ENCODE results near the gene VWA2.

DNA sequence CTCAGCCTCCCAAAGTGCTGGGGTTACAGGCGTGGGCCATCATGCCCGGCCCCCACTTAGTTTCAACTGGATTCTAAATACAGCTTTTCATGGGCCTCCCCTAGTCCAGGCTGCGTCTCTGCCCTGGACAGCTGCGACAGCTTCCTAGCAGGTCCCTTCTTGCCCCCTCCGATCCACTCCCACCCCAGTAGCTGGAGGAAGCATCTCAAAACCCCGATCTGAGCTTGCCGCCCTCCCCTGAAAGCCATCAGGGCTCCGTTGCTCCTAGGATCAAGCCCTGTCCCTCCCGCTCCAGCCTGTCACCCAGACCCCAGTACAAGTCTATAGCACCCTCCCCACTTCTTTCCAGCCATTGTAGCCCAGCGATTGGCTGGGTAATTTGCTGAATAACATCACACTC, 64.5 kb downstream of the VWA2 start:
- no peak for TF ChIP-seq FOSL1 (IDR thresholded peaks at IDR 0.05; ENCODE audit: low read depth)
- no peak for TF ChIP-seq TCF7L2 (IDR thresholded peaks at IDR 0.05; ENCODE audit: borderline replicate concordance, extremely low read depth, insufficient read depth, insufficient read length)
- TF ChIP-seq POLR2AphosphoS5 (IDR thresholded peaks at IDR 0.05; ENCODE audit: low read depth, low read length): no peak
- no peak for TF ChIP-seq SP1 (IDR thresholded peaks at IDR 0.05; ENCODE audit: low read depth)
- TF ChIP-seq, protein P1, sequence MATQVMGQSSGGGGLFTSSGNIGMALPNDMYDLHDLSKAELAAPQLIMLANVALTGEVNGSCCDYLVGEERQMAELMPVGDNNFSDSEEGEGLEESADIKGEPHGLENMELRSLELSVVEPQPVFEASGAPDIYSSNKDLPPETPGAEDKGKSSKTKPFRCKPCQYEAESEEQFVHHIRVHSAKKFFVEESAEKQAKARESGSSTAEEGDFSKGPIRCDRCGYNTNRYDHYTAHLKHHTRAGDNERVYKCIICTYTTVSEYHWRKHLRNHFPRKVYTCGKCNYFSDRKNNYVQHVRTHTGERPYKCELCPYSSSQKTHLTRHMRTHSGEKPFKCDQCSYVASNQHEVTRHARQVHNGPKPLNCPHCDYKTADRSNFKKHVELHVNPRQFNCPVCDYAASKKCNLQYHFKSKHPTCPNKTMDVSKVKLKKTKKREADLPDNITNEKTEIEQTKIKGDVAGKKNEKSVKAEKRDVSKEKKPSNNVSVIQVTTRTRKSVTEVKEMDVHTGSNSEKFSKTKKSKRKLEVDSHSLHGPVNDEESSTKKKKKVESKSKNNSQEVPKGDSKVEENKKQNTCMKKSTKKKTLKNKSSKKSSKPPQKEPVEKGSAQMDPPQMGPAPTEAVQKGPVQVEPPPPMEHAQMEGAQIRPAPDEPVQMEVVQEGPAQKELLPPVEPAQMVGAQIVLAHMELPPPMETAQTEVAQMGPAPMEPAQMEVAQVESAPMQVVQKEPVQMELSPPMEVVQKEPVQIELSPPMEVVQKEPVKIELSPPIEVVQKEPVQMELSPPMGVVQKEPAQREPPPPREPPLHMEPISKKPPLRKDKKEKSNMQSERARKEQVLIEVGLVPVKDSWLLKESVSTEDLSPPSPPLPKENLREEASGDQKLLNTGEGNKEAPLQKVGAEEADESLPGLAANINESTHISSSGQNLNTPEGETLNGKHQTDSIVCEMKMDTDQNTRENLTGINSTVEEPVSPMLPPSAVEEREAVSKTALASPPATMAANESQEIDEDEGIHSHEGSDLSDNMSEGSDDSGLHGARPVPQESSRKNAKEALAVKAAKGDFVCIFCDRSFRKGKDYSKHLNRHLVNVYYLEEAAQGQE (IDR thresholded peaks at IDR 0.05; ENCODE audit: low read depth): no peak
- TF ChIP-seq, protein P2, sequence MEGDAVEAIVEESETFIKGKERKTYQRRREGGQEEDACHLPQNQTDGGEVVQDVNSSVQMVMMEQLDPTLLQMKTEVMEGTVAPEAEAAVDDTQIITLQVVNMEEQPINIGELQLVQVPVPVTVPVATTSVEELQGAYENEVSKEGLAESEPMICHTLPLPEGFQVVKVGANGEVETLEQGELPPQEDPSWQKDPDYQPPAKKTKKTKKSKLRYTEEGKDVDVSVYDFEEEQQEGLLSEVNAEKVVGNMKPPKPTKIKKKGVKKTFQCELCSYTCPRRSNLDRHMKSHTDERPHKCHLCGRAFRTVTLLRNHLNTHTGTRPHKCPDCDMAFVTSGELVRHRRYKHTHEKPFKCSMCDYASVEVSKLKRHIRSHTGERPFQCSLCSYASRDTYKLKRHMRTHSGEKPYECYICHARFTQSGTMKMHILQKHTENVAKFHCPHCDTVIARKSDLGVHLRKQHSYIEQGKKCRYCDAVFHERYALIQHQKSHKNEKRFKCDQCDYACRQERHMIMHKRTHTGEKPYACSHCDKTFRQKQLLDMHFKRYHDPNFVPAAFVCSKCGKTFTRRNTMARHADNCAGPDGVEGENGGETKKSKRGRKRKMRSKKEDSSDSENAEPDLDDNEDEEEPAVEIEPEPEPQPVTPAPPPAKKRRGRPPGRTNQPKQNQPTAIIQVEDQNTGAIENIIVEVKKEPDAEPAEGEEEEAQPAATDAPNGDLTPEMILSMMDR (IDR thresholded peaks at IDR 0.05 in 2 of 3, conservative IDR thresholded peaks at IDR 0.05 in 1 of 3; ENCODE audit: borderline replicate concordance in 1 of 3, insufficient read depth in 1 of 3, low read depth in 2 of 3, low read length in 2 of 3): no peak
- TF ChIP-seq POLR2A (IDR thresholded peaks at IDR 0.05; ENCODE audit: borderline replicate concordance, extremely low read depth, insufficient read depth, insufficient read length): no peak
- TF ChIP-seq, protein P3, sequence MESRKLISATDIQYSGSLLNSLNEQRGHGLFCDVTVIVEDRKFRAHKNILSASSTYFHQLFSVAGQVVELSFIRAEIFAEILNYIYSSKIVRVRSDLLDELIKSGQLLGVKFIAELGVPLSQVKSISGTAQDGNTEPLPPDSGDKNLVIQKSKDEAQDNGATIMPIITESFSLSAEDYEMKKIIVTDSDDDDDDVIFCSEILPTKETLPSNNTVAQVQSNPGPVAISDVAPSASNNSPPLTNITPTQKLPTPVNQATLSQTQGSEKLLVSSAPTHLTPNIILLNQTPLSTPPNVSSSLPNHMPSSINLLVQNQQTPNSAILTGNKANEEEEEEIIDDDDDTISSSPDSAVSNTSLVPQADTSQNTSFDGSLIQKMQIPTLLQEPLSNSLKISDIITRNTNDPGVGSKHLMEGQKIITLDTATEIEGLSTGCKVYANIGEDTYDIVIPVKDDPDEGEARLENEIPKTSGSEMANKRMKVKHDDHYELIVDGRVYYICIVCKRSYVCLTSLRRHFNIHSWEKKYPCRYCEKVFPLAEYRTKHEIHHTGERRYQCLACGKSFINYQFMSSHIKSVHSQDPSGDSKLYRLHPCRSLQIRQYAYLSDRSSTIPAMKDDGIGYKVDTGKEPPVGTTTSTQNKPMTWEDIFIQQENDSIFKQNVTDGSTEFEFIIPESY (IDR thresholded peaks at IDR 0.05; ENCODE audit: extremely low read depth, insufficient replicate concordance, low read length): no peak
- TF ChIP-seq SIN3A (IDR thresholded peaks at IDR 0.05; ENCODE audit: low read depth): no peak
- TF ChIP-seq RAD21 (IDR thresholded peaks at IDR 0.05; ENCODE audit: low read depth): no peak
- TF ChIP-seq EZH2 (IDR thresholded peaks at IDR 0.05): no peak
- TF ChIP-seq ZFX (IDR thresholded peaks at IDR 0.05): no peak
- no peak for TF ChIP-seq ZNF274 (IDR thresholded peaks at IDR 0.05; ENCODE audit: low read depth, low read length)
- TF ChIP-seq EZH2phosphoT487 (IDR thresholded peaks at IDR 0.05; ENCODE audit: borderline replicate concordance): no peak

Measured in HCT116 (cell line).